ENCODE results near the gene SOD2. TPM values are rescaled to one million over a fixed set of nuclear protein-coding genes. Genes with fewer than 3 reads are reported as not detected.
"Not testable (repeated sequence)": the region's sequence is repeated elsewhere in the genome, so short reads cannot be mapped to it uniquely, and the experiment has no call there.

SOD2 gene
- total RNA-seq, 1 donor from 2014 or later: 1,058 TPM

DNA sequence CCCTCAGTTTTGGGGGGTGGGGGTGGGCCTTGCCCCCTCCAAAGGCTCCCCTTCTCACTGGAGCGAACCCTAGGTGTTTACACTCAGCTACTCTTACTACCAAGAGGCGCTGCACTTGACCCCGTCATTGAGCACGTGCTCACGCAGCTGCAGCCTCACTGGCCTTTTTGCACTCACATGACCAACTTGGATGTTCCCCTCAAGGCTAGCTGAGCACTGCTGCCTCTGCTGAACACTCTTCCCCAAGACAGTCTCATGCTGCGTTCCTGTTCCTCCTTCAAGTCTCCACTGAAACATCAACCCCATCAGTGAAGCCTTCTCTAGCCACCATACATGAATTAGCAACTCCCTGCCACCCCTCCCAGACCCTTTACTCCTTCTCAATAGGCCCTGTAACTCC is 4.0 kb downstream of the SOD2 start:
- no peak for DNase-seq
- intact Hi-C loops (cut with DNase I): no loop called here
- ATAC-seq (ENCODE audit: poor library complexity): no peak

- intact Hi-C loops (cut with DNase I): no loop called here
- DNase-seq (no peak), ATAC-seq (ENCODE audit: poor library complexity) (no peak)
These were observed 4.7 kb downstream of the SOD2 start for GRCh38 chr6:159688266-159688905.

DNA sequence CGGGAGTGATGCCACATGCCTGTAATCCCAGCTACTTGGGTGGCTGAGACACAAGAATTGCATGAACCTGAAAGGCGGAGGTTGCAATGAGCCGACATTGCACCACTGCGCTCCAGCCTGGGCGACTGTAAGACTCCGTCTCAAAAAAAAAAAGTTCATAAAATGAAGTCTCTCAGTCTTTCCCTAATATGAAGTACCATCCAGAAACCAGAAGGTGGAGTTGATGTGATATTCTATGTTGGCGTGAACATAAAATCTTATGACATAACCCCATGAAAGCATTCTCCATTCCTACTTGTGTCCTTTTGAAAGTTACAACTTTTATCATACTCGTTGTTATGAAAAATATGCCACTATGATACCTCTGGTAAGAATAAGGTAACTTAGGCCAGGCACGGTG is 5.7 kb downstream of the SOD2 start:
- intact Hi-C loops (cut with DNase I): no loop called here
- ATAC-seq (ENCODE audit: poor library complexity) (no peak), DNase-seq (no peak)

DNA sequence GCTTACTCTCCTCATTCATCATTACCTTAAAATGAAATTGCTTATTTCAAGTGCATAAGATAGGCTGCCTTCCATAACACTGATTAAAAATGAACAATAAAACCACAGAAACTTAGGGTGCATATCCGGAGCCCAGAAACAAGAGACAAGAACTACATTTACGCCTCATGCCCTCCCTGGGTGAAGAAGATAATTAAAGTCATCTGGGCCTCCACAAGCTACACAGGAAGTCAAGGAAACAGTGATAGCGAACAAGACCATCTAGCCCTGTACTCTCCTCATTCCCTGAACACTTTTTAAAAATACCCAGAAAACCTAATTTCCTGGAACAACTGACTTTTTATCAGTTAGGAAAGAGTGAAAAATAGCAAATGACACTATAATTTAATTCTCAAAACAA is 6.3 kb downstream of the SOD2 start:
- ATAC-seq (ENCODE audit: poor library complexity) (no peak), DNase-seq (no peak)
- intact Hi-C loops (cut with DNase I): no loop called here

DNA sequence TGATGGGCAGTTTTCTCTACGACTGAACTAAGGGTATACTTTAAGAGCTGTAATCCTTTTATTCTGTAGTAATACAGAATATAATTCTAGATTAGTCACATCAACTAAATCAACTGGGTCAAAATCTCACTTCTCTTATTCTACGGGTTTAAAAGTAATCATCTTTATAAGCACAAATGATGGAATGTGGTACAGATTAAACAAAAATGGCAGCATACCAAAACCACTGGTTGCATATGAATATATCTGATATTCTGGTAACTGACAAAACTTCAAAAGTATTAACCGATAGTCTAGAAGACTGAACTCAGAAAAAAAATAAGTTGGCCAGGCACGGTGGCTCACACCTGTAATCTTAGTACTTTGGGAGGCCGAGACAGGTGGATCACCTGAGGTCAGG is 7.0 kb downstream of the SOD2 start:
- no peak for ATAC-seq (ENCODE audit: poor library complexity)
- DNase-seq: no peak
- intact Hi-C loops (cut with DNase I): no loop called here

DNA sequence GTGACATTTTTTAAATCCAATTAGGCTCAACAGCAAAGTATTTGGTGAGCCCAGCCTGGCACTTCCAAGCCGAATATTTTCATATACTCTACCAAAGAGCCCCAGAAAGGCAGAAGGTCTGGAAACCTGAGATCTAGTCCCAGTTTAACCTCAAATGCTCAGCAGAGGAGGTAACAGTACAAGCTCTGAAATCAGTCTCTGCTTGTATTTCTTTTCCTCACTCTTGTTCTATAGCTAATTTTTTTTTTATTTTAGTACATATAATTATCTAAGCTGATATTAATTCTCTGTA is 9.1 kb downstream of the SOD2 start:
- ATAC-seq (ENCODE audit: poor library complexity): no peak
- DNase-seq: no peak
- intact Hi-C loops (cut with DNase I): no loop called here

DNA sequence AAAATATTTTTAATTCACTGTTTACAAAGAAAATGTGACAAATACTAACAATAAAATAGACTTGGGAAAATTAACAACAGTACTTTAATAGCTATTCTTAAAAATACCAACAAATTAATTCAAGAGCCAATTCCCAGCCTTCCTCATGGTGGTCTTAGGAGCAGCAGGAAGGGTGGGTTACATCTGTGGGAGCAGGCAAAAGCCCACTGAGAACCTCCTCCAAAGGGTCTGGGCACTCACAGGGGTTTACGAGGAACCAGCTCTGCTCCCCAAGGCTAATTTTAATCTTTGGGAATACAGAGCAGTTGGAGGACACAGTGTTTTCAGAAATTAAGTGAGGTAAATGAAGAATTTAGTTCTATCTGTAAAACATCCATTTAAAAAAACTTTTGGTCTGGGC is 10.2 kb downstream of the SOD2 start:
- intact Hi-C loops (cut with DNase I): no loop called here

GRCh38 chr6:159682295-159682694 is 10.7 kb downstream of the SOD2 start:
- intact Hi-C loops (cut with DNase I): no loop called here
- DNase-seq: no peak

More for the DNA sequence above, 10.2 kb downstream of the SOD2 start:
- ATAC-seq (ENCODE audit: poor library complexity) (no peak), DNase-seq (no peak)

DNA sequence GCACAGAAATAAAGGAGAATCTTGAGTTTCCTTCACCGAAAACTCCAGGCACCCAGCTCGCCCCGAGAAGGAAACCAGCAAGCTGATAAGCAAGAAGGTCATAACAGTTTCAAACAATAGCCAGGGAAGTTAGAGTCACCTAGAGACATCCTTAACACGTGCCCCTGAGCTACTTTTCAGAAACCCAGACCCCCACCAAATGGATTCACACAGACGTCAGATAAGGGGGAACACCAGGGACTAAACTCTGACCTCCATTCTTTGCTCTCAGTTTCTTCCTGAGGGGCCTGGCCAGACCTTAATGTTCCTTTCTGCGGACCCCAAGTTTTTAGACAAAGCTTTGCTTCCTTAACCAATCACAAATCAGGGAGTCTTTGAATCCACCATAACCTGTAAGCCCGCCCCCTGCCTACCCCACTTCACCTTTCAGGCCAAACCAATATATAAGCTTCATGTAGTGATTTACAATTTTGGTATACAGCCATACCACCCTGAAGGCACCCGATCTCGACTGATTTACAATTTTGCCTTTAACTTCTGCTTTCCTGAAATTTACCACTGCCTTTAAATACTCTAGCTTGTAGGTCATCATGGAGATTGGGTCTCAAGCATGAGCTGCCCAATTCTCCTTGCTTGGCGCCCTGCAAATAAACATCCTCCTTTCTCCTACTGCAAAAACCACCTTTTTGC is 11.7 kb downstream of the SOD2 start:
- ATAC-seq (ENCODE audit: poor library complexity) (no peak), DNase-seq (no peak)
- intact Hi-C loops (cut with DNase I): no loop called here

More at GRCh38 chr6:159682295-159682694, 10.7 kb downstream of the SOD2 start:
- ATAC-seq (ENCODE audit: poor library complexity): no peak

GRCh38 chr6:159680104-159680503 is 12.9 kb downstream of the SOD2 start:
- DNase-seq (no peak), ATAC-seq (ENCODE audit: poor library complexity) (no peak)
- intact Hi-C loops (cut with DNase I): no loop called here

DNA sequence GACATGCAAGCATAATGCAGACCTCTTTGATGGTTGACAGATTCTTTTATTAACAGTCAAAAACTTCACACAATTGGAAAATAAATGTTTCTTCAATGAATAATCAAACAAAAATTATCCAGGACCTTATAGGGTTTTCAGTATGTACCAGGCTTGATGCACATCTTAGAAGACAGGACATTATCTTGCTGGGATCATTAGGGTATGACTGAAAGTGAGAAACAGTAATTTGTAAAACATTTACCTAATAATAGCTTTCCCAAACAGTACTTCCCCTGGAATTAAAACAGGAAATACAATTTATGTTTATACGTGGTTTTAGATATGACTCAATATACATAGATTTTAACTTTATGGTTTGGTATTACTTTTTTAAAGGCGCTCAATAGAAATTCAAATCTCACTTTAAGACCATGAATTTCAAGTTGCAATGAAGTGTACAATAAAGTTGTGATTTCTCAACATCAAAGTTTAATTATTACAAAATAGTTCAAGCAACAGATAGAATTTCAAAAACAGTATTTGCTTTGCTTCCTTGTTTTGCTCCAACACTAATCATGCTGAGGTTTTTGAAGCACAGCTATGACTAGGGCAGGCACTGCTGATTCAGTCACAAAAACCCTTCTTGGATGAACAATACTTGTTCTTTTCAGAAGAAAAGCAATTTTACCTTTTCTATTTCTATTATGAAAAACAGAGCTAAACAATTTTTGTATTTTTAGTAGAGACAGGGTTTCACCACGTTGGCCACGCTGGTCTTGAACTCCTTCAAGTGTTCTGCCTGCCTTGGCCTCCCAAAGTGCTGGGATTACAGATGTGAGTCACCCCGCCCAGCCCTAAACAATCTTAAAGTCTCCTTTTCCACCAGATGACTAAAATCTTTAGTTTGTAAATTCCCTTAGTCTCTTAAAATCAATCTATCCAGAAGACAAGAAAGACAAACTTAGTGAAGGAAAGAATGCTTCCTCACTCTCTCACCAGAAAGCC is 13.7 kb downstream of the SOD2 start:
- intact Hi-C loops (cut with DNase I): no loop called here
- no peak for DNase-seq

GRCh38 chr6:159678574-159678973 is 14.5 kb downstream of the SOD2 start:
- DNase-seq (no peak), ATAC-seq (ENCODE audit: poor library complexity) (peak; percentile 25)
- intact Hi-C loops (cut with DNase I): no loop called here

More for the DNA sequence above, 13.7 kb downstream of the SOD2 start:
- no peak for ATAC-seq (ENCODE audit: poor library complexity)

- DNase-seq: no peak
- no peak for ATAC-seq (ENCODE audit: poor library complexity)
- intact Hi-C loops (cut with DNase I): no loop called here
These were observed 15.4 kb downstream of the SOD2 start for GRCh38 chr6:159677506-159678165.

DNA sequence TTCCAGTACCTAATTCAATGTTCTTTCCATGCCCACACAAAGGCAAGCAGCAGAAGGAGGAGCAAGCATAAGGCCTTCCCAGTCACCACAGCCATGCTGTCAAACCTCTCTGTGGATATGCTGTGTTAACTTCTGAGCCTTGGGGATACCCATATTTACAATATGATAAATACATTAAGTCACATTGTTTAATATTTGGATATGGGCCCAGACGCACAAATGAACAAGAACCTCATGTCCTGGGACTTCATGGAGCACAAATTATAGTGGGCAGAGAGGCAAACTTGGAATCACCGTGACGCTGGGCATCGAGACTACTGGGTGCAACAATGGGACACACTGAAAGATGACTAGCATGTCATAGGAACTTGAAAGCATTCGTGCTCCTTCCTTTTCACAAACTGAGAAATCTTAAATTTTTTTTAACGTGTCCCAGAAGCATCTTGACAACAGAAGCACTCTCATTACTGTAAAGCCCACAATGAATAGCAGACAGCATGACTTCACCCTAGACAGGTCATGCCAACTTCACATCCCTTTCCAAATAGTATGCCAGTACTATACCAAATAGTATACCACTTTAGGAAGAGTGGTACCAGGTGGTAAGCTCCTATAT is 16.0 kb downstream of the SOD2 start:
- ATAC-seq (ENCODE audit: poor library complexity): no peak
- intact Hi-C loops (cut with DNase I): no loop called here

DNA sequence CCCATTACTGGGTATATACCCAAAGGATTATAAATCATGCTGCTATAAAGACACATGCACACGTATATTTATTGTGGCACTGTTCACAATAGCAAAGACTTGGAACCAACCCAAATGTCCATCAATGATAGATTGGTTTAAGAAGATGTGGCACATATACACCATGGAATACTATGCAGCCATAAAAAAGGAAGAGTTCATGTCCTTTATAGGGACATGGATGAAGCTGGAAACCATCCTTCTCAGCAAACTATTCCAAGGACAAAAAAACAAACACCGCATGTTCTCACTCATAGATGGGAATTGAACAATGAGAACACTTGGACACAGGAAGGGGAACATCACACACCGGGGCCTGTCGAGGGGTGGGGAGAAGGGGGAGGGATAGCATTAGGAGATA is 16.8 kb downstream of the SOD2 start:
- DNase-seq; intact Hi-C loops (cut with DNase I); ATAC-seq (ENCODE audit: poor library complexity): not testable (repeated sequence)

More for the DNA sequence above, 16.0 kb downstream of the SOD2 start:
- DNase-seq: no peak

- intact Hi-C loops (cut with DNase I): no loop called here
- ATAC-seq (ENCODE audit: poor library complexity) (no peak), DNase-seq (no peak)
These were observed 27.0 kb downstream of the SOD2 start for GRCh38 chr6:159665868-159666635.

GRCh38 chr6:159663368-159663889 is 29.6 kb downstream of the SOD2 start:
- ATAC-seq (ENCODE audit: poor library complexity); DNase-seq; intact Hi-C loops (cut with DNase I): not testable (repeated sequence)

- intact Hi-C loops (cut with DNase I); ATAC-seq (ENCODE audit: poor library complexity); DNase-seq: not testable (repeated sequence)
These were observed 31.1 kb downstream of the SOD2 start for GRCh38 chr6:159661977-159662376.

Measured in Right ventricle myocardium superior (tissue), 1 donor.